Peyer's patch (tissue), 4 donors: ENCODE measurements around the gene MSANTD1. TPM values are rescaled to one million over a fixed set of nuclear protein-coding genes. Genes with fewer than 3 reads are reported as not detected.

Source experiments
- DNase-seq, 3 donors: peaks; one replicate each; pipeline ENCODE4 v3.0.0-alpha.2; 2017 to 2019
- H3K27ac ChIP-seq, 4 donors: fragments of 200-600 bp; sonication (generic); one replicate each; pipeline ENCODE4 v1.5.1; 2016 to 2019
- H3K27me3 ChIP-seq, 2 donors: fragments of 200-600 bp; sonication (generic); one replicate each; pipeline ENCODE4 v1.5.1; 2019
- H3K36me3 ChIP-seq, 3 donors: fragments of 200-600 bp; sonication (generic); one replicate each; pipeline ENCODE4 v1.5.1; 2016 to 2019
- H3K4me1 ChIP-seq, 4 donors: fragments of 200-600 bp; sonication (generic); one replicate each; pipeline ENCODE4 v1.5.1; 2016 to 2019
- H3K4me3 ChIP-seq, 4 donors: fragments of 200-600 bp; sonication (generic); 1 replicate in 3 of 4; 2 replicates in 1 of 4; pipeline ENCODE4 v1.5.1; 2016 to 2019; ENCODE audit warnings: mild to moderate bottlenecking in 1 of 4
- H3K9me3 ChIP-seq, 4 donors: fragments of 200-600 bp; sonication (generic); one replicate each; pipeline ENCODE4 v1.5.1; 2016 to 2019; ENCODE audit warnings: mild to moderate bottlenecking in 1 of 4
- CTCF ChIP-seq, 6 experiments: fragments of 450-650 bp in 4 of 6; fragments of 200-600 bp in 2 of 6; sonication (generic) in 1 of 6; IDR thresholded peaks; one replicate each; pipeline ENCODE4 v1.5.1; 2017 to 2019; ENCODE audit warnings: antibody characterized with exemption in 6 of 6, mild to moderate bottlenecking in 3 of 6, moderate library complexity in 1 of 6
- POLR2A ChIP-seq, 2 donors: fragments of 450-650 bp; IDR thresholded peaks; one replicate each; pipeline ENCODE4 v1.5.1; 2017; ENCODE audit warnings: antibody characterized with exemption in 2 of 2, mild to moderate bottlenecking in 2 of 2, moderate library complexity in 2 of 2
- total RNA-seq, 4 donors: library from RNA; depleted of rRNA; stranded (reverse); fragments of >200 nt; gene quantifications; one replicate each; pipeline ENCODE4 v1.1.0, GENCODE V29; 2016

Gene MSANTD1
- total RNA-seq, 4 donors from 2014 or later, result 0.35 to 2.5 (median 1.5) TPM

- Histone ChIP-seq H3K4me3 (no peak overlapping the region), H3K27ac (no peak overlapping the region), H3K36me3 (no peaks in the 10 kb centered on the region), H3K4me1 (peaks cover 0 to 14% (median 4%) of the 10 kb centered on the region in 4 donors), H3K9me3 (no peaks in the 10 kb centered on the region), H3K27me3 (no peaks in the 10 kb centered on the region)
- TF ChIP-seq POLR2A (IDR thresholded peaks at IDR 0.05), result no peak
- TF ChIP-seq CTCF (IDR thresholded peaks at IDR 0.05), result no peak
- peak in 1 of 3 donors; percentile 80 for DNase-seq
Measured at GRCh38 chr4:3285558-3286334, 36.8 kb downstream of the MSANTD1 start.

- H3K27ac ChIP-seq, result no peak overlapping the region
- H3K4me3 ChIP-seq, result no peak overlapping the region
- DNase-seq, result peak in 2 of 3 donors; percentile 29 to 71
- no peaks in the 10 kb centered on the region for H3K27me3 ChIP-seq
- H3K4me1 ChIP-seq, result peaks cover 0 to 16% (median 8%) of the 10 kb centered on the region in 4 donors
- TF ChIP-seq CTCF (IDR thresholded peaks at IDR 0.05), result no peak
- TF ChIP-seq POLR2A (IDR thresholded peaks at IDR 0.05), result no peak
- no peaks in the 10 kb centered on the region for H3K36me3 ChIP-seq
- no peaks in the 10 kb centered on the region for H3K9me3 ChIP-seq
Measured at GRCh38 chr4:3286335-3287175, 37.6 kb downstream of the MSANTD1 start.

- no peaks in the 10 kb centered on the region for H3K27me3 ChIP-seq
- H3K36me3 ChIP-seq, result no peaks in the 10 kb centered on the region
- H3K4me3 ChIP-seq, result no peak overlapping the region
- H3K9me3 ChIP-seq, result no peaks in the 10 kb centered on the region
- TF ChIP-seq POLR2A (IDR thresholded peaks at IDR 0.05) (no peak), CTCF (IDR thresholded peaks at IDR 0.05) (no peak)
- no peak overlapping the region for H3K27ac ChIP-seq
- DNase-seq, result peak in 1 of 3 donors; percentile 36
- H3K4me1 ChIP-seq, result peaks cover 0 to 23% (median 12%) of the 10 kb centered on the region in 4 donors
Measured at GRCh38 chr4:3287271-3287971, 38.5 kb downstream of the MSANTD1 start.

- TF ChIP-seq CTCF (IDR thresholded peaks at IDR 0.05) (no peak), POLR2A (IDR thresholded peaks at IDR 0.05) (no peak)
- H3K4me3 ChIP-seq, result no peak overlapping the region
- peak in 1 of 3 donors; percentile 42 for DNase-seq
- H3K4me1 ChIP-seq, result peaks cover 0 to 23% (median 12%) of the 10 kb centered on the region in 4 donors
- no peaks in the 10 kb centered on the region for H3K27me3 ChIP-seq
- H3K36me3 ChIP-seq, result no peaks in the 10 kb centered on the region
- no peak overlapping the region for H3K27ac ChIP-seq
- H3K9me3 ChIP-seq, result no peaks in the 10 kb centered on the region
Measured at GRCh38 chr4:3287972-3288570, 39.1 kb downstream of the MSANTD1 start.

GRCh38 chr4:3288571-3289094 lies 39.7 kb downstream of the MSANTD1 start:
- peak in 1 of 3 donors; percentile 41 for DNase-seq
- H3K9me3 ChIP-seq, result no peaks in the 10 kb centered on the region
- no peak for TF ChIP-seq CTCF (IDR thresholded peaks at IDR 0.05)
- no peak for TF ChIP-seq POLR2A (IDR thresholded peaks at IDR 0.05)
- H3K27ac ChIP-seq, result no peak overlapping the region
- H3K36me3 ChIP-seq, result no peaks in the 10 kb centered on the region
- H3K4me1 ChIP-seq, result peaks cover 0 to 23% (median 13%) of the 10 kb centered on the region in 4 donors
- no peaks in the 10 kb centered on the region for H3K27me3 ChIP-seq
- H3K4me3 ChIP-seq, result no peak overlapping the region
